HG02623 (cell line): ENCODE data around the gene BRPF3.

Source experiments
- ATAC-seq: cut with Tn5 transposase; IDR thresholded peaks from one replicate; pipeline ENCODE4 v1.9.1; 2021; ENCODE audit warnings: moderate library complexity; ENCODE audit not compliant: unreplicated experiment

BRPF3 gene

GRCh38 chr6:36266913-36267644 is 70.5 kb downstream of the BRPF3 start:
- ATAC-seq, result no peak

- no peak for ATAC-seq
Measured at GRCh38 chr6:36267731-36268477, 71.4 kb downstream of the BRPF3 start.

GRCh38 chr6:36268478-36269275 is 72.1 kb downstream of the BRPF3 start:
- no peak for ATAC-seq

- ATAC-seq, result no peak
Measured at GRCh38 chr6:36269834-36270705, 73.5 kb downstream of the BRPF3 start, which contains the start of gene PNPLA1. Gene PNPLA1, plus strand, starts transcription at chr6:36270060. Its CDS starts 400 bp downstream, at chr6:36270460.

GRCh38 chr6:36272234-36272633 is 75.7 kb downstream of the BRPF3 start:
- no peak for ATAC-seq

GRCh38 chr6:36273067-36273466 is 76.5 kb downstream of the BRPF3 start:
- ATAC-seq, result no peak

GRCh38 chr6:36273802-36274514 is 77.4 kb downstream of the BRPF3 start:
- no peak for ATAC-seq

- ATAC-seq, result no peak
Measured at GRCh38 chr6:36276581-36277536, 80.3 kb downstream of the BRPF3 start.

- no peak for ATAC-seq
Measured at GRCh38 chr6:36277946-36278470, 81.5 kb downstream of the BRPF3 start.

GRCh38 chr6:36280467-36280866 is 83.9 kb downstream of the BRPF3 start:
- ATAC-seq, result no peak

GRCh38 chr6:36280983-36281382 is 84.4 kb downstream of the BRPF3 start:
- ATAC-seq, result no peak
